Measurements from ENCODE around the gene ICA1.
"Not testable (repeated sequence)": the region's sequence is repeated elsewhere in the genome, so short reads cannot be mapped to it uniquely, and the experiment has no call there.

The ICA1 gene

DNA sequence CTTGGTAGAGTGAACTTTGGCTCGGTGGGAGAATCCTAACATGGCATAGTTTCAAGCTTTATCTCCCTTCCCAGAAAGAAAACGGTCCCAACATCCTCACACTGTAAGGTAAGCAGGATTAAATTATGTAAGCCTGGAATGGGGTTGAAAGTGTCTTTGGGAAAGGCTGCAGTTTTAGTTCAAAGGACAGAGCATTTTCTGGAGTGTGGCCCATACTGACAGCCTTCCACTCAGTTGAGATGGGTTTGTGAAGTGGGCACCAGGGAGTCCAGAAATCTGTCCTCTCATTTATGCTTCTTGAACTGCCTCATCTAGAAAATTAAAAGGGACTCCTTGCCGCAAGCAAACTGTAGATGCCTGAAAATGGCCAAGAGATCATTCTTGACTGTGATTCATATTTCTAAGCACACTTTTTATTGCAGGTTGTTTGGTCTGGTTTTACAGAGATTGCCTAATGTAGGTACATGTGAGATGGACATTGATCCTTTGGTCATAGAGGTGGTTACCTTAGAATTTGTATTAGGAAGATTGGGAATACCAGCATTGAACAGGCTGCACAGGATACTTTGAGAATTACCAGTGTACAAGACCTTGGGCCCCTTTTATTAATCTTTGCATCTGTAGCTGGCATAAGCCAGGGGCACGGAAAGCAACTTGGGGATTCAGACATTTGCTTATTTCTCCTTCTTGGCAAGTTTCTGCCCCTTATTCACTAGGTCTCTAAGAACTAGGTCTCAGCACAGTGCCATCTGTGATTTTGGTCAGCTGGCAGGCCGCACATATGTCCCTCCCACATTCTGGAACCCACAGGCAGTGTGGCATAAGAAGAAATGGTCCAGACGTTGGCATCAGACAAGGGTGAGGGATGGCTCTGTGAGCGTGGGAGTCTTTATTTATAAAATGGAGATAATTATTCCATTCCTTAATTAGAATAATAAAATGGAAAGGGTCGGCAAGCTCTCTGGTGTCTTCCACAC, 167.5 kb downstream of the ICA1 start:
- ATAC-seq: no peak

DNA sequence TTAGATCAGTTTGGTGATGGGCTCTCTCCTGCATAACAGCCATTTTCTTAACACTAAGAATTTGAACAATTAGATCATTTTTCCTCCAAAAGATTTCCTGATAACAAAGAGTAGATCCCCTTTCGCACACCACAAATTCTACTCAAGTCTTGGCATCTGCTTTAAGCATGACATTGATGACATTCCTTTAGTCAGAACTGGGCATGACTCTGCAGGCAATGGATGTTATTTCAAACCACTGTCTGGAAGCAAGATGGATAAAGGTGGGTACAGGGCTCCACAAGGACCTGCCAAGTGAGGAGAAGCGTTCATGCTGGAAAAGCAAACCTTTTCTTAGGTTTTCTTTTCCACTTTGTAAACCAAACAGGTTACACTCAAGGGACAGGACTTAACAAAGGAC, 169.8 kb downstream of the ICA1 start:
- no peak for ATAC-seq
- DNase-seq: no peak

More for the DNA sequence above, 167.5 kb downstream of the ICA1 start:
- no peak for DNase-seq

DNA sequence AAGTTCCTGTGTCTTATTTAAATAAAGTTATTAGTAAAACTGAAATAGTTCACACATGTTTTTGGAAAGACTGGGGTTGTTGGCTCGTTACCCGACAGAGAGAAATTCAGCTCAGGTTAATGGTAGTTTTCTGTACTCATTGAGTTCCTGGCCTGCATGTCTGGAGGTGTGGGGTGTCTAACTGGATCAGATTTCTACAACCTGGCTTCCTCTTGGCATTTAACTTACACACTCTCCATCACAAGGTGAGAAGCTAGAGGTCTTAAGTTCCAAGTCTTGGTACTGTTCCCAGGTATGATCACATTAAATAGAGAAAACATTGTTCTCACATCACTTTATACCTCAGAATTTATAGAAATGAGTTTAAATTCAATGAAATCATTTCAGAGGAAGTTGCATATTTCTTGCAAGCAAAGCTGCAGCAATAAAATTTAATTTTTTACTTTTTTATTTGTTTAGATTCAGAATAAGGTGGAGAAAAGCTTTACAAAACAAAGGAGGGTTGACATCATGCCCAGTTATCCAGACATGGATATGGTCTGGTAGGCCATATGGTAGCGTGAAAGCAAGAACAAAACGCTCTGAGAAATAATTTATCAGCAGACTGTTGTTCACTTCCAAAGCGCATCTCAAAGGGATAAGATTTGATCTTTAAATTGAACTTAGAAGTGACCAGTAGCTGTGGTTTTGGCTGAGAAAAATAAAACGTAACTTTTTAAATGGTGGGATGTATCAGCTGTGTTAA, 172.8 kb downstream of the ICA1 start:
- ATAC-seq (no peak), DNase-seq (no peak)

DNA sequence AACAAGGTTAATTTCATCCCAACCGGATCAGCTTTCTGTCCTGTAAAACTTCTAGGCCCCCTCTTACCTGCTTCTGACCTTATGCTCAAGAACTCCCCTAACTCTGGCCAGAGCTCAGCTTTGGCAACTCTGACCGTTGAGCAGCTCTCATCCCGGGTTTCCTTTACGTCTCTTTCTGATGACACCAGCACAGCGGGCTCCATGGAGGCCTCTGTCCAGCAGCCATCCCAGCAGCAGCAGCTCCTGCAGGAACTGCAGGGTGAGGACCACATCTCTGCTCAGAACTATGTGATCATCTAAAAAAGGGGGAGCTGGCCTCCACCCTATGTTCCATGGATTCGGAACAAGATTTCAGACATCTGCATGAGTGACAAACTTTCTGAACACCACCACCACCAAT, 175.7 kb downstream of the ICA1 start:
- DNase-seq (no peak), ATAC-seq (no peak)

DNA sequence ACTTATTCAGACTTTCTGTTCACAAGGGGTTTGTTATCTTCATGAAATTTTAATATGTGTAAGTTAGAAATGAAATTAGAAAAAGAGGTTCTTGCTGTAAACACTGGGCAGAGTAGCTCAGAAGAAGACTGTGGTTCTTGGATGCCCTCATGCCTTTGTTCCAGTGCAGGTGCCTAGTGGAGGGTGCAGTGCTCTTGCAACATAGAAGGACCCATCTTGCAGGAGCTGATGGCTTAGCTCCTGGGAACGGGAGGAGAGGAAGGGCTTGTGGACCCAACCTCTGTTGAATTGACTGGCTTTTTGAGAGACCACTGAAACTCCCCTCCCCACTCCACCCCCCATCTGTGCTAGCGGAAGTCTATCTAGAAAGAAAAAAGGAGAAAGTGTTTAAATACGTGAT, 176.5 kb downstream of the ICA1 start:
- ATAC-seq: no peak
- no peak for DNase-seq

DNA sequence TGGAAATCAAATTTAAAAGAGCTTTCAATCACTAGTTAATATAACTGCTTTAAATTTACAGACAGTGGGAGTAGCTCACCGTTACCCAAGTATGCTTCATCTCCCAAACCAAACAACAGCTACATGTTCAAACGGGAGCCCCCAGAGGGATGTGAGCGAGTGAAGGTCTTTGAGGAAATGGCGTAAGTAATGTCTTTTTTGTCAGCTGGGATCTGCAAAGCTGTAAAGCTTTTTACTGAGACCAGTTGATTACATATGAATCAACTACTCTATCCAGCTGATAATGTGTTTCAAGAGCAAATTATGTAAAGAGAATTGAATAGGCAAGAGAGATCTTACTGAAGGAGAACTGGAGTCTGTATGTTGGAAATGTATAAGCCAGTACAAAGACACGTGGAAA, 177.1 kb downstream of the ICA1 start:
- ATAC-seq: no peak
- no peak for DNase-seq

DNA sequence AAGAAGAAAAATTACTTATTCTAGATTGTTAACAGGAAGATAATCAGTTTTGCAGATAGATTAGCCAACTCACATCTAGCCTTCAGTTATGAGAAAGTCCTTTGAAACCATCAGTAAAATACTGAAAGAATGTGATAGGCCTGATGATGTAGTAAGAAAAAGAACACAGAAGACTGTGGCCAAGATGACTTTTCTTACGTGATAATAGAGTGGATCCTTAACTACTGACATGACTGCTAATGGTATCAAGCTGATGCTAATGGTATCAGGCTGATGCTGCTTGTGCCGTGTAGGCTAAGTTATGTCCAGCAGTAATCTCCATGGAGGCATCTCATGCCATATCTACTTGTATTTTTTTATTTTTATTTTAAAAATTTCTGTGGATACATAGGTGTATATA, 179.2 kb downstream of the ICA1 start:
- no peak for DNase-seq
- ATAC-seq: no peak

DNA sequence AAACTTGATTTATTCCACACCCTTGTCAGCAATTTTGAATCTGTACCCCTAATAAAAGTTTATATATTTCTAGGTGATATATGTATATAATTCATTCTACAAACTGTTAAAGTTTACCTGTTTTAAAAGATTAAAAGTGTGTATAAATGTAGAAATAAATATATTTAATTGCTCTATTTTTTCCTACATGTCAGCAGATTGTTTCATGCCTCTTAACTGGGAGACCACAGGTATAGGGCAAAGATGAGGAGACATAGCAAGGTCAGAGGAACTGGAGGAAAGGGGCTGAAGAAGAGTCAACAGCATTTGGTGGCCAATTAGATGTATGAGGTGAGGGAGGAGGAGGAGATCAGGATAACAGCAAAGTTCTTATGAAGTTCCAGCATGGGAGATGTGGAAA, 183.5 kb downstream of the ICA1 start:
- ATAC-seq (no peak), DNase-seq (no peak)

DNA sequence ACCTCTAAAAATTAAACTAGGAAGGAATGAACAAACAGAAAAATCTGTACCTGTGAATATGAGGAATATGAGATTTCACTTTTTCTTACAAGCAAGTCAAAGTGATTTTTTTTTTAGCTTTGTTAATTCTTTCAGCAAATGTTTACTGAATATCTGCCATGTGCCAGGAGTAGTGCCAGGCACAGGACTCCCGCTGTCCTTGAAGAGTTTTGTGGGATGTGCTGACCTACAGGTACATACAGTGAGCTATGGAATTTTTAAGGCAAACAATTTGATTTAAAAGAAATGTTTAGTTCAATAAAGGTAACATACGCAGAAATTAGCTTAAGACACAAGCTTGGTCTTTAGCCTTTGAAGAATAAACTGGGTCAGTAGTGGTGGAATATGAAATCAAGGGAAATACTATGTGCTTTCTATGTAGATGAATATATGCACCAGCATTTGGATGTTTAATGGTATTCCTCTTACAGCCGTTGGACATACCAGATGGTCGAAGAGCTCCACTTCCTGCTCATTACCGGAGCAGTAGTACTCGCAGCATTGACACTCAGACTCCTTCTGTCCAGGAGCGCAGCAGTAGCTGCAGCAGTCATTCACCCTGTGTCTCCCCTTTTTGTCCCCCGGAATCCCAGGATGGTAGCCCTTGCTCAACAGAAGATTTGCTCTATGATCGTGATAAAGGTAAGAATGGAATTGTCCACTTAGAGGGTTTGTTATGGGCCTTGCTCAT, 191.4 kb downstream of the ICA1 start:
- ATAC-seq (no peak), DNase-seq (no peak)

DNA sequence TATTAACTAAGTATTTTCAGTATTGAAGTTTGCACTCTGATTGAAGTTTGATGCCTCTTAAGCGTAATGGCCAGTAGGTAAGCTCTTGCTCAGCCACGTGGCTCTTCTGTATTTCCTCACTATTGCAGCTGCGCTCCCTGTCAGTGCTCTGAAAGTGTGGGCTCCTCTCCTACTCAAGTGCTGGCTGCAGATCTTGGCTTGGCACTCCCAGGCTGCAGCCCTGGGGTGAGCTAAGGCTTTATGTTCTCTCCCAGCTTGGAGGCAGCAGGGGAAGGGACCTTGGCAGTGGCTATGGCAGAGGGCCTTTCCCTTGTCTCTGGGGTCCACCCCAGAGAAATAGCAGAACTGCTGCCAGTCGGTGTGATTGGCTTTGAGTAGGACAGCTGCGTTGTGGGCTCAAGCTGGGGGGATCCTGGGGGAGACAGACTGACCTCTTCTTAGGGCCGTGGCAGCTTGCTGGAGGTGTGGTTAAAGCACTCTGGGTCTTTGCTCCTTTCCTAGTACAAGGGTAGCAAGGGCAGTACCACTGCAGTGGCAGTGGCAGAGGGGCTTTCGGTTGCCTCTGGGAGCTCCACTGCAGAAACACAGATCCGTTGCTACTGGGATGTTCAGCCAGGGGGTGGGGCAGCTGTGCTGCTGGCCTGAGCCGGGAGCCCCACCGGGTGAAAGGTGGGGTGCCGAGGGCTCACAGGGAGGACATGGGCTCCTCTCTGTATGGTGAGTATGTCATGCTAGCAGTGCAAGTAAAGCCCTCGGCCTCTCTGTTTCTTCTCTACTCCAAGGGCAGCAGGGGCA, 192.9 kb downstream of the ICA1 start:
- no peak for DNase-seq
- no peak for ATAC-seq

DNA sequence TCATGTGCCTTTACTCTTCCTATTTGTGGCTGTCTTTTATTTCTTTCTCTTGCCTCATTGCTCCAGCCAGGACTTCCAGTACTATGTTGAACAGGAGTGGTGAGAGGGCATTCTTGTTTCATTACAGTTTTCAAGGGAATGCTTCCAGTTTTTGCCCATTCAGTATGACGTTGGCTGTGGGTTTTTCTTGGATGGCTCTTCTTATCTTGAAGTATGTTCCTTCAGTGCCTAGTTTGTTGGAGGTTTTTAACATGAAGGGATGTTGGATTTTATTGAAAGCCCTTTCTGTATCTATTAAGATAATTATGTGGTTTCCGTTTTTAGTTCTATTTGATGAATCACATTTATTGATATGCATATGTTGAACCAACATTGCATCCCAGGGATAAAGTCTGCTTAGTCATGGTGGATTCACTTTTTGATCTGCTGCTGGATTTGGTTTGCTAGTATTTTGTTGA, 196.6 kb downstream of the ICA1 start:
- ATAC-seq (no peak), DNase-seq (no peak)

DNA sequence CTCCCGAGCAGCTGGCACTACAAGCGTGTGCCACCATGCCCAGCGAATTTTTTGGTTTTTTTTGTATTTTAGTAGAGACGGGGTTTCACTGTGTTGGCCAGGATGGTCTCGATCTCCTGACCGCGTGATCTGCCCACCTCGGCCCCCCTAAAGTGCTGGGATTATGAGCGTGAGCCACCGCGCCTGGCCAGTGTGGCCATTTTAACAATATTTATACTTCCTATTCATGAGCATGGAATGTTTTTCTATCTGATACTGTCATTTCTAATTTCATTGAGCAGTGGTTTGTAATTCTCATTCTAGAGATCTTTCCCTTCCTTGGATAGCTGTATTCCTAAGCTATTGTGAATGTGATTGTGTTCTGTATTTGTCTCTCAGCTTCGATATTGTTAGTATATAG, 197.1 kb downstream of the ICA1 start:
- DNase-seq (no peak), ATAC-seq (no peak)

DNA sequence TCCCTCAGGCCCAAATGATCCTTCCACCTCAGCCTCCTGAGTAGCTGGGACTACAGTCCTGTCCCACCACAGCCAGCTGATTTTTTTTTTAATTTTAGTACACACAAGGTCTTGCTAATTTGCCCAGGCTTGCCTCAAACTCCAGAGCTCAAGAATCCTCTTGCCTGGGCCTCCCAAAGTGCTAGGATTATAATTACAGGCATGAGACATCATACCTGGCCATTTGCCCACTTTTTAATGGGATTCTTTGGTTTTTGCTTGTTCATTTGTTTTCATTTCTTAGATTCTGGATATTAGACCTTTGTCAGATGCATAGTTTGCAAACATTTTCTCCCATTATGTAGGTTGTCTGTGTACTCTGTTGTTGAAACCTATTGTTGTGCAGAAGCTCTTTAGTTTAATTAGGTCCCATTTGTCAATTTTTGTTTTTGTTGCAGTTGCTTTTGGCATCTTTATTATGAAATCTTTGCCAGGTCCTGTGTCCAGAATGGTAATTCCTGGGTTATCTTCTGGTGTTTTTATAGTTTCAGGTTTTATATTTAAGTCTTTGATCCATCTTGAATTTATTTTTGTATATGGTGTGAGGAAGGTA, 198.2 kb downstream of the ICA1 start:
- no peak for DNase-seq
- ATAC-seq: no peak

DNA sequence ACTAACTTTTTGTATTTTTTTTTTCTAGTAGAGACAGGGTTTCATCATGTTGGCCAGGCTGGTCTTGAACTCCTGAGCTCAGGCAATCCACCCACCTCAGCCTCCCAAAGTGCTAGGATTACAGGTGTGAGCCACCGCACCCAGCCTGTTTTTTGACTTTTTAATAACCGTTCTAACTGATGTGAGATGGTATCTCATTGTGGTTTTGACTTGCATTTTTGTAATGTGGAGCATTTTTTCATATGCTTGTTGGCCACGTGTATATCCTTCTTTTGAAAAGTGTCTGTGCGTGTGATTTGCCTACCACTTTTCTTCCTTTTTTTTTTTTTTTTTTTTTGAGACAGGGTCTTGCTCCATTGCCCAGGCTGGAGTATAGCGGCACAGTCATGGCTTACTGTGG, 198.7 kb downstream of the ICA1 start:
- not testable (repeated sequence) for DNase-seq, ATAC-seq

All from stimulated activated naive CD8-positive, alpha-beta T cell treated with anti-CD3 and anti-CD28 coated beads, Interleukin-15, Interleukin-2, amounts not matched to agents 100 U/mL and 50 U/mL, for 24 hours (primary cell).